Measurements from ENCODE around the gene DNAJA3.

Gene DNAJA3

GRCh38 chr16:4407543-4408322 lies 17.9 kb upstream of the DNAJA3 start:
- no peak for DNase-seq

DNA sequence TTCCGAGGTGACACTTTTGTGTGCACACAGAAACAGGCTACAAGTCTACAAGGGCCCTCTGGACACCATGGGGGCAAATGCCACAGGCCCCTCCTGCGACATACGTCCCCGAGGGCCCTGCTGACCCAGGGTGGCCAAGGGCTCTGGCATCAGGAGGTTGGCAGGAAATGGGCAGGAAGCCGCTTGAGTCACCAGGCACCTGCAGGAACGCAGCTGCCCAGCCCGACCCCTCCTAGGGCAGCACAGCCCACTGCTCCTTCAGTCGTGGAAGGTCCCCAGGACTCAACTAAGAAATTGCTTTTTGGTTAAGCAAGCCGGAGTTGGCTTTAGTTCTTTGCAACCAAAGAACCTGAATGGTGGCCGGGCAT lies 17.4 kb upstream of the DNAJA3 start:
- DNase-seq, result no peak

DNA sequence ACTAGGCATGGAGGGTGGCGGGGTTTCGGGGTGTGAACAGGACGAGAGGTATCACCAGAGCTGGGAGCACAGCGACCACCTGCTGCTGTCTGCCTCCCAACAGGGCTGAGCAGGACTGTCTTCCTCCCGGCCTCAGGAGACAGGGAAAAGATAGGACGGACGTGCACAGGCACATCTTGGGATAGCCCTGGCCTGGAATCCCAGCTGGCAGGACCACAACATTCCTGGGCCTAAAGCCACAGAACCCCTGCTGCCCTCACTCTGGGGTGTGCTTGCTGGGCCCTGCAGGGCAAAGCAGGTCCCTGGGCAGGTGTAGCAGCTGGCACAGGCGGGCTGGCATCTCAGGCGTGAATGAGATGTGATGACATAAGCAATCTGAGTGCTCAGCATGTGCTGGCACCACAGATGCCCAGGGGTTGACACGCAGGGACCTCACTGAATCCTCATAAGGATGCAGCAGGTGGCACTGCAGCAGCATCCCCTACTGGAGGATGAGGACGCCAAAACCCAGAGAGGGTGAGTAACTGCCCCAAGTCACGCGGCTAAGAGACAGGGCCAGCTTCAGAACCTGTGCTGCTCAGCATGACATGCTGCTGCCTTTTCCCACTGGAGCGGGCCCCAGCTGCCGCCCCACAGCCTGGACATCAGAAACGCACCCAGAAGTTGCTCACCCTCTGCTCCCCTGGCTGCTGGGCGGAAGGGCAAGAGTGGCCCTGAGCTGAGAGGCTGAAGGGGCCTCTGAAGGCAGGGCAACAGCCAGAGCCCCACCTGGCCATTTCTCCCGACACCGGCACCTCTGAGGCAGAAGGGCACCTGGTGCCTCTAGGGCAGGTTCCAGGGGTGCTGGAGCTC lies 16.4 kb upstream of the DNAJA3 start:
- DNase-seq, result no peak

GRCh38 chr16:4410335-4411075 lies 15.2 kb upstream of the DNAJA3 start:
- no peak for DNase-seq

DNA sequence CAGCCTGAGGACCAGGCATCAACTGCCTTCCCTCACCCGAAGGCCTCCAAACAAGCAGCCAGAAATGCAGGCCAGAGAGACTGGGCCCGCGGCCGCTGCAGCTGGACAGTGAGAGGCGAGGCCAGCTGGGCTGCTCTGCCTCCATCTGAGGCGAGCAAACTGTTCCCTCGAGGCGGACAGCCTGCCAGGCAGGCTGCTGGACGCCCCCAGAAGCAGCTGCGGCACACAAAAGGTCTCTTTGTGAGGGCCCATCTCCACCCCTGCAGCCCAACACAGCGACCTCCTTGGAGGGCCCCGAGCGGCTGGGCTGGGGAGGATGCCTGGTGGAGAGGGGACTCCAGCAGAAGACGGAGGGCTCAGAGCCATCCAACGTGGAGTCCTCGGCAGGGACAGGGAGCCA lies 14.0 kb upstream of the DNAJA3 start:
- DNase-seq, result no peak

DNA sequence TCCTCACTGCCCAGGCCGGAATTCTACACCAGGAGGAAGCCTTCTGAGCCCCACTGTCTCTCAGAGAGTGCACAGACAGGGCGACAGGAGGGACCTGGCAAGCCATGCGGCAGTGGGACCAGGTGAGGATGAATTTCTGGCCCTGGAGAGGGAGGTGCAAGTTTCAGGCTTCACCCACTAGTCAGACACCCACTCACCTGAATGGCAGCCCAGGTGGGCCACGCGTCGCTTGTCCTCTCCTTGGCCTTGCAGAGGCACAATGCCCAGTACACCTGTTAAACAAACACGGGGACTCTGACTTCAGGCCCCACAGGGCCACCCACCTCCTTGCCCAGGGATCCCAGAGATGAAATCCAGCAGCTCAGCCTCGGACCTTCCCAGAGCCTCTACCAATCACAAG lies 13.5 kb upstream of the DNAJA3 start:
- DNase-seq, result no peak

DNA sequence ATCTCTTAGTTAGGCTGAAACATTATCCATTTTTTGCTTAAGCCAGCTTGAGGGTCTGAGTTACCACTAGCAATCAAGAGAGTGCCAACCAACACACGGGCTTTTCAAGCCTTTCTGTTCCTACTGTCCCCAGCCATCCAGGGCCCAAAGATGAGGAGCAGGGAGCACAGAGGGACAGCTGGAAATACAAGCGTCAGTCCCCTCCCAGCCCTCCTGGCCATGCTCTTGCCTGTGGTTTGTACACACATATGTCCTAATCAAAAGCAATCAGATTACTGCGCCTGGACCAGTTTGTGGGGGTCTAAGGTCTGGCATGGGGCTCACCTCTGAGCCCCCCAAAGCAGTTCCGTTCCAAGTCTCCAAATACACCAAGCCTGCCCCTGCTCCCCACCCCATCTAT lies 12.8 kb upstream of the DNAJA3 start:
- DNase-seq, result no peak

DNA sequence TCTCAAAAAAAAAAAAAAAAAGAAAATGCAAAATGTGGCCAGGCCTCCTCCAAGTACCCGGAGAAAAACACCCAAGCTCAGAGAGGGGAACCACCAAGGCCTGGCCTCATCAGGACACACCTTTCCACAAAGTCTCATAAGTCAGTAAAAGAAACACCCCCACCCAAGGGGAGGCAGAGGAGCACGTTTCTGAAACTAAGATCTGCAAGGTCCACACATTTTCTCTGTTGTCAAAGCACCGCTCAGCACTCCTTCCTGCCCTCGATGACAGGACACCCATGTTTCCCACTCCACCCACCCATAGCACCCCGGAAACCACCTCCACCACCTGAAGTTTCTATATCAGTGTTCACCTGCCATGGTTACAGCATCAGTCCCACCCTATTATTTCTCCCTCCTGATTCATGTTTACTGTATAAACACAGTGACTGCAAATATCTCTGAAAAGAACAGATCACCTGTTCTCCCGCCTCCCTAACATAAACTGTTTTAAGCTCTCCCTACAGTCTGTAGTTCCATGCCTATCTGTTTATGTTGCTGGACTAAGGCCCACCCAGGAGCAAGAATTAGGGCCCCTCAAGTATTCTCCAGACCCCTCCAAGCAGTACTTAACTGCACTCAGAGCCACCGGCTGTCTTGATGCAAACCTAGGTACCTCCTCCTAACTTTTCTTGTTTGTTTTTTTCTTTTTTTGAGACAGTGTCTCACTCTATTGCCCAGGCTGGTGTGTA lies 11.3 kb upstream of the DNAJA3 start:
- DNase-seq, result no peak

GRCh38 chr16:4415538-4416199 lies 10.0 kb upstream of the DNAJA3 start:
- DNase-seq, result no peak

DNA sequence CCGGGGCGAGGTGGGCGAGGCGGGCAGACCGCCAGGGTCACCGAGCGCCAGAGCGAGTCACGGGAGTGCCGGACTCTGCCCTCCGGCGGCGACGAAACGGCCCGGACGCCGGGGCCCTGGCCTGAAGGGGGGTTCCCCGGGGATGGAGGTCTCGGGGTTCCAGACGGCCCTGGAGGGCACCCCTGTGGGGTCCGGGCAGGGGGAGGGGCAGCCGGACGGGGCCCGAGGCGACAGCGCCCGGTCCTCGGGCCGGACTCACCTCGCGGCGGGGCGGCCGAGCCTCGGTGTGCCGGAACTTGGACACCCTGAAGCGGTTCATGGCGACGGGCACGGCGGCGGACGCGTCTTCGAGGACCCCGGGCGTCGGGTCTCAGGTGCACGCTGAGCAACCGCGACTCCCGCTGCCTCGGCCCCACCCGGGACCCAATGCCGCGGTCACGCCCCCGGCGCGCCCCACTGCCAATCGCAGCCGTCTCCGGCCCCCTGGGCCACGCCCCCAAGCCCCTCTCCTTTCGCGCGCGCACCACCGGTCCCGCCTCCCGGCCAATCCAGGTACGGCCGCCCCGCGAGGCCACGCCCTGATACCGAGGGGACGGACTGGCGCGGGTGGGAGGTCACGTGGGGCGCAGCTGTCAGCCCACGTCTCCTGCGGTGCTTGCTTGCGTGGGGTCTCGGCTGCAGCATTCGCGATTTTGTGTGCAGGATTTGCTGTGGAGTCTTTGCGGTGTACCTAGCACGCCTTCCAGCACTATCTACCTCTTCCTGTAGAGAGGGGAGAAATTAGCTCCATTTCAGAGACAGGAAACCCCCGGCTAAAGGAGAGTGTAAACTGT lies 9.3 kb upstream of the DNAJA3 start, which contains the start of gene CORO7:
Gene CORO7 (minus strand): TSS at position 397 of the 833 bp plus-strand sequence. CDS start 78 bp downstream, at position 319.
- peak; percentile 93 for DNase-seq

DNA sequence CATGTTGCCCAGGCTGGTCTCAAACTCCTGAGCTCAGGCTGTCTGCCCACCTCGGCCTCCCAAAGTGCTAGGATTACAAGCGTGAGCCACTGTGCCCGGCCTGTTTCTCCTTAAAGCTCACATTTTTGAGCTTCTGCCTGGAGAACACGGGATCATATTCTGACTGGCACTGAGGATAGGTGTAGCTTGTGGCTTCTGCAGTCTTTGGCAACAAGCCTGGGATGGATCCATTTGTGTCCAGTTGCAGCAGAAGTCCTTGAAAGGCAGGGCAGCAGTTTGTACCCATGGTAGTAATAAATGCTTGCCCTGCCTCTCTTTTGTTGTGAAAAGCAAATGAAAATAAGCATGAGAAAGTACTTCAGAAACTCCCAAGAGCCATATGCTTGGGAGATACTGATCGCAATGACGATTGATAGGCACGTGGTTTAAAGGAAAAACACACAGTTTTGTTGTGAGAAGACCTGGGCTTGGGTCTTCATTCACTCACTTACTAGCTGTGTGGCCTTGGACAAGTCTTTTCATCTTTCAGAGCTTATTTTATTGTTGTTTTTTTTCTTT lies 6.2 kb upstream of the DNAJA3 start:
- no peak for DNase-seq

GRCh38 chr16:4420505-4421105 lies 5.1 kb upstream of the DNAJA3 start:
- no peak for DNase-seq

DNA sequence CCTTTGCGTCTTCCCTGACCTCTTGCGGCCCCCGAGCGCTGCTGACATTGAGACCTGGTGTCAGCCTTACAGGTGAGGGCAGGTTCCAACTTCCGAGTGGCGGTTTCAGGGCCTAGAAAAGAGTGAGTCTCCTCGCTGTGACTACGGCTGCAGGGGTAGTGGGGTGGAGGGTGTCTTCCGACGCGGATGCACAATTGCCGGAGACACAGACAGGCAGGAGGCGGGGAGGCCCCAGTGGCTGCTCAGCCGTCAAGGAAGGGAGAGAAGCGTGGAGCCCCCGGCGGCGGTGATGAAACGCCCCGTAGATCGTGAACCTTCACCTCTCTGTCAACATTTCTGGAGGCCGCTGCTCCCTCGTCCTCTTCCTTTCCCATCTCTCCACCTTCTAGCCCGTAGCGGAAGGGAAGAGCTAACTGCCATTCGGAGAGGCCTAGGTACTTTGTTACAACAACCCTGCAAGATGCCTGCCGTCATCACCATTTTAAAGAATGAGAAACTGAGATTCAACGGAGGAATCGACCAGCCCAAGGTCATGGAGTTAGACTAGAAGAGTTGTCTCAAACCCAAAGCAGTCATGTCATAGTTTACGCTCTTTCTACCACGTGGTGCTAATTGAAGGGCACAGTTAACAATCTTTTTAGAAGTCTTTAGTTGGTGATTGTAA lies 485 bp downstream of the DNAJA3 start:
- no peak for DNase-seq

- DNase-seq, result no peak
These were observed 1.2 kb downstream of the DNAJA3 start for GRCh38 chr16:4426722-4427372.

GRCh38 chr16:4428500-4428899 lies 2.8 kb downstream of the DNAJA3 start:
- DNase-seq, result no peak

DNA sequence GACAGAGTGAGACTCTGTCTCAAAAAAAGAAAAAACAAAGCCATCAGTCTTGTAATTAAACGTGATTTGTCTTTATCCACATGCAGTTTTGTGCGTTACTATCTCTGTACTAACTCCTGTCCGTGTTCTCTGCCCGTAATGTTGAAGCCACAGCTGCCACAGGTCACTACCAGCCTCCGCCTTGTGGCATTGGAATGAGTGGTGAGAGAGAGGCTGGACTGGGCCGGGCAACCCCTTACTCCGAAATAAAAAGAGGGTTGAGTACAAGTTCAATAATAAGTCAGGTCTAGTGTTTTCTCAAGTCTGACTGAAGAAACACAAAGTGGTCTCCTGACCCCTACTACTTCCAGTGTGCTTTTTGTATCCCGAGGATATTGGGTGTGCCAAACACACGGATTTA lies 5.4 kb downstream of the DNAJA3 start:
- no peak for DNase-seq

GRCh38 chr16:4433228-4433627 lies 7.6 kb downstream of the DNAJA3 start:
- DNase-seq, result no peak

- no peak for DNase-seq
These were observed 8.5 kb downstream of the DNAJA3 start for GRCh38 chr16:4433914-4434787.

All from T1000 (cell line).